HG03095 (cell line): ENCODE data around the gene BRAF.
"Not testable (repeated sequence)": the region's sequence is repeated elsewhere in the genome, so short reads cannot be mapped to it uniquely, and the experiment has no call there.

ENCODE experiments used
- ATAC-seq: cut with Tn5 transposase; IDR thresholded peaks from one replicate; pipeline ENCODE4 v1.9.1; 2021; ENCODE audit warnings: moderate library complexity; ENCODE audit not compliant: unreplicated experiment

The BRAF gene

DNA sequence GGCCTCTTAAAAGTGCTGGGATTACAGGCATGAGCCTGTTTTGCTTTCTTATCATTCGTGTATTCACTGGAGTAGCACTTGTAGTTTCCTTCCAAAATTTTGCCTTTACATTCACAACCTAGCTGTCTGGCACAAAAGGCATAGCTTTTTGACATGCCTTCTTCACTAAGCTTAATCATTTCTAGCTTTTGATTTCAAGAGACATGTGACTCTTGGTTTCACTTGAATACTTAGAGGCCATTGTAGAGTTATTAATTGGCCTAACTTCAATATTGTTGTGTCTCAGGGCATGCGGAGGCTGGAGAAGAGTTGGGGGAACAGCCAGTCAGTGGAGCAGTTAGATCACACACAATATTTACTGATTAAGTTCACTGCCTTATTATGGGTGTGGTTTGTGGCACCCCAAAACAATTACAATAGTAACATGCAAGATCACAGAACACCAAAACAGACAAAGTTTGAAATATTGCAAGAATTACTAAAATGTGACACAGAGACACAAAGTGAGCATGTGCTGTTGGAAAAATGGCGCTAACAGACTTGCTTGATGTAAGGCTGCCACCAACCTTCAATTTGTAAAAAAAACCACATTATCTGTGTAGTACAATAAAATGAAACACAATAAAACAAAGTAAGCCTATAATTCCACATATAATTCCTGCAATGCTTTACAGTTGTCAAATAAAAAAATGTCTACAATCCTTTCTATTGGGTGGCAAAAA lies 43.1 kb downstream of the BRAF start:
- ATAC-seq = peak; percentile 45

- ATAC-seq = no peak
These were observed 47.5 kb downstream of the BRAF start for GRCh38 chr7:140877249-140877524.

- ATAC-seq = peak; percentile 81
These were observed 48.0 kb downstream of the BRAF start for GRCh38 chr7:140876519-140877248.

- ATAC-seq = no peak
These were observed 51.3 kb downstream of the BRAF start for GRCh38 chr7:140873434-140873833.

DNA sequence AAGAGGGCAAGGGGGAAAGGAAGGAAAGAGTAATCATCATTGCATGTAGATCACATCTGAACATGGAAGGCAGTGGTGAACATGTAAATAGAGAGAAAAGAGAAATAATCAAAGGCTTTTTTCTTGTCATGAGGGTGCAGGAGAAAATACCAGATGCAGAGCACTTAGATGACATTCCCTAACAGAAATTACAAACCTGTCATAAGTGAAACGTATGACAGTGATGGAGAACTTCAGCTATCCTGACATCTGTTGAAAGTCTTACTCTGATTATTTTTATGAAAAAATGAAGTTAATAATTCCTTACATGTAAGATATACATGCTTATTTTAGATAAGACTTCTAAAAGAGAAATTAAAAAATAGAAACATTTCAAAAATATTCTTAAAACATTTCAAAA lies 54.7 kb downstream of the BRAF start:
- no peak for ATAC-seq

GRCh38 chr7:140869430-140869829 lies 55.3 kb downstream of the BRAF start:
- ATAC-seq = no peak

DNA sequence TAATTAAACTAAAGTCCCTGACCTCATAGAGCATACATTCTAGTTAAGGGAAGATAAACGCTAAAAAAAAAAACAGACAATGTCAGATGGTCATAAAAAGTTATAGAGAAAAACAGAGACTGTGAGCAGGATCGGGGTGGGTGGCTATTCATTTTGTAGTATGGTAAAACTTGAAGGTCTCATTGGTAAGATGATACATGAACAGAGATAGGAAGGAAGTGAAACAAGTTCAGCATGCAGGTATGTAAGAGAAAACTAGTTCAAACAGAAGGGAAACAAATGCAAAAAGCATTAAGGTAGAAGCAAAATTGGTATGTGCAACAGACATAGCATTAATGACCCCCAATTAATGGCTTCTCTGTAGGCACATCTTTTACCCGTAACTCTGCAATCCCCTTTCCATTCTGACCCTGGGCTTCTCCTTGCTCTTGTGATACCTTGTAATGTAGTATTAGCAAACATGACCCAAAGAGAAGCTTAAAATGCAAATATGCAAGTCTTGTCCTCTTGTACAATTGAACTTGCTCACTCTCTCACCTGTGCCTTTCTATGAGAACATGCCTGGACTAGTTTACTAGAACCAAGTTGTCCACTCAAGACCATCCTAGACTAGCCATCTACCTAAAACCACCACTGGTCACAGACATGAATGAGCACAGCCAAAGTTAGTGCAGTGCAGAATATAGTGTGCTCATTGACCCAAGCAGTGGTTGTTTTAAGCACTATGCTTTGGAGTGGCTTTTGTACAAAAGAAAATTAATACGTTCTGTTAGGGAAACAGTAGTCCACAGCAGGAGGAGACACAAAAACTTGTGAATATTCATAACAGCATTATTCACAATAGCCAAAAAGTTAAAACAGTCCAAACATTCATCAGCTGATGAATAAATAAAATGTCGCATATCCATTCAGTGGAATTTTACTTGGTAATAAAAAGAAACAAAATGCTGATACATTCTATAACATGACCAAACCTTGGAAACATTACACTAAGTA lies 57.0 kb downstream of the BRAF start:
- no peak for ATAC-seq

- ATAC-seq = no peak
These were observed 57.8 kb downstream of the BRAF start for GRCh38 chr7:140866926-140867325.

- ATAC-seq = no peak
These were observed 60.0 kb downstream of the BRAF start for GRCh38 chr7:140864732-140865131.

GRCh38 chr7:140863867-140864266 lies 60.9 kb downstream of the BRAF start:
- ATAC-seq = no peak

DNA sequence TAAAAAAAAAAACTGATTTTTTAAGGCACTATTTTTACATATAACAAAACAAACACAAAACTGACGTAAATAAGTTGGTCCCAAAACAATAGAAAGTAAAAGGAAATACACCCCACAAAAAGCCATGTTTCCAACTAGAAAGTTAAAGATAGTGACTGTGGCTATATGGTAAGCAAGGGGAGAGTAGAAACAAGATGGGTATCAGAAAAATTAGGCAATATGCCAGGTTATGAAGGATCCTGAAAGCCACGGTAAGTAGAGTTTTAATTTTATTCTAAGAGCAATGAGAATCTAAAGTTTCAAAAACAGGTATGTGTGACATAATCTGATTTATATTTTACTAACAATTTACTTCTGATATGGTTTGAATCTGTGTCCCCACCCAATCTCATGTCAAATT lies 61.5 kb downstream of the BRAF start:
- no peak for ATAC-seq

DNA sequence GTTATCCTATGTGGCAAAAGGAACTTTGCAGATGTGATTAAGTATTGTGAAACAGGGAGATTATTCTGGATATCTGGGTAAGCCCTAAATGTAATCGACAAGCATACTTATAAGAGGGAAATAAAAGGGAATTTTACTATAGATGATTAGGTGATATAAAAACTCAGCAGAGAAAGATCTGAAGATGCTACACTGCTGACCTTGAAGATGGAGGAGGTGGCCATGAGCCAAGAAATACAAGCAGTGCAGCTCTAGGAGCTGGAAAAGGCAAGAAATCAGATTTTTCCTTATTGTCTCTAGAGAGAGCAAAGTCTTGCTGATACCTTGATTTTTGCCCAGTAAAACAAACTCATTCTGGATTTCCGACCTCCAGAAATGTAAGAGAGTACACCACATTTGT lies 67.7 kb downstream of the BRAF start:
- no peak for ATAC-seq

DNA sequence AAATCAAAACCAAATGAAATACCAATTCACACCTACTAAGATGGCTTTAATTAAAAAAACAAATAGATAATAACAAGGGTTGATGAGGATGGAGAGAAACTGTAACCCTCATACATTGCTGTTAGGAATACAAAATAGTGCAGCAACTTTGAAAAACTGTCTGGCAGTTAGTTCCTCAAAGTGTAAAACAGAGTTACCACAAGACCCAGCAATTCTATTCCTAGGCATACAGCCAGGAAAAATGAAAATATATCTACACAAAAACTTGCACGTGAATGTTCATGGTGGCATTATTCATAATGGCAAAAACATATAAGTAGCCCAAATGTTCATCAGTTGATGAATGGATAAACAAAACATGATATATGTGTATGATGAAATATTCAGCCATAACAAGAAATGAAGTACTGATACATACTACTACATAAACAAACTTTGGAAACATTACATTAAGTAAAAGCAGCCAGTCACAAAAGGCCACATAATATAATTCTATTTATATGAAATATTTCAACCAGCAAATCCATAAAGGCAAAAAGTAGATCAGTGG lies 83.5 kb downstream of the BRAF start:
- ATAC-seq = no peak

GRCh38 chr7:140831724-140832123 lies 93.0 kb downstream of the BRAF start:
- no peak for ATAC-seq

DNA sequence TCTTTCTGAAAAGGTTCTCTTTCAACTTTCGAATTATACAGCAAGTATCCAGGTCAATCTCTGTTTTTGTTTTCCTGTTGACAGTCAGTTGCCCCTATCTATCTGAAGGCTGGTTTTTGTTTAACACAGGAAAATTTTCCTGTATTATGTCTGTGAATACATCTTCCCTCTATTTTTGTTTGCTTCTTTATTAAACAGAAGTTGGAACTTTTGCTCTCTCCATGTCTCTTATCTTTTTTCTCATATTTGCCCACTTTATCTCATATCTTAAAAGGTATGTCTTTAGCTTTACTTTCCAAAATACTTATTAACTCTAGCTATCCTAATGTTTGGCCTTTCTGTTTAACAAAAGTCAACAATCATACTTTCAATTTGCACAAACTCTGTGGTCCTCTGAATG lies 95.0 kb downstream of the BRAF start:
- no peak for ATAC-seq

GRCh38 chr7:140828741-140829140 lies 96.0 kb downstream of the BRAF start:
- ATAC-seq = no peak

GRCh38 chr7:140817383-140817782 lies 107.3 kb downstream of the BRAF start:
- not testable (repeated sequence) for ATAC-seq

GRCh38 chr7:140810830-140811556 lies 113.7 kb downstream of the BRAF start:
- ATAC-seq = no peak

- no peak for ATAC-seq
These were observed 114.3 kb downstream of the BRAF start for GRCh38 chr7:140810385-140810784.

DNA sequence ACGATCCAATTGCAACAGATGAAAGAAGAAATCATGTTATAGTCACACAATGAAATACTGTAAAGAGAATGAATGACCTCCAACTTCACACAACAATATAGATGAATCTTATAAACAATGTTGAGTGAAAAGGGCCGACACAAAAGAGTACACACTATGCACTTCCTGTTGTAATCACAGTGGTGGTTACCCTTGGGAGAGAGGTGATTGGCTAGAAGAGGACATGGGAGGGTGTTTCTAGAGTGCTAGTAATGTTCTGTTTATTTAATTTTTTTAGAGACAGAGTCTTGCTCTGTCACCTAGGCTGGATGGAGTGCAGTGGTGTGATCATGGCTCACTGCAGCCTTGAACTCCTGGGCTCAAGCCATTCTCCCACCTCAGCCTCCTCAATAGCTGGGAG lies 145.8 kb downstream of the BRAF start:
- ATAC-seq = no peak

- no peak for ATAC-seq
These were observed 146.2 kb downstream of the BRAF start for GRCh38 chr7:140778568-140778967.
